ENCODE results near the gene CLCN3. TPM values are rescaled to one million over a fixed set of nuclear protein-coding genes. Genes with fewer than 3 reads are reported as not detected.
A peak's percentile ranks its signal among the peaks of the same experiment; 100 is the strongest.
"Not testable (repeated sequence)": the region's sequence is repeated elsewhere in the genome, so short reads cannot be mapped to it uniquely, and the experiment has no call there.

CLCN3 gene
- total RNA-seq, 1 donor from 2014 or later, result 44.8 TPM

- no peaks in the 10 kb centered on the region for H3K27me3 ChIP-seq
- H3K9me3 ChIP-seq (ENCODE audit: low read depth), result no peaks in the 10 kb centered on the region
- H3K9ac ChIP-seq, result peak overlapping the region; percentile 89
- Mint-ChIP-seq H3K27ac (peak overlapping the region; percentile 97), H3K27me3 (ENCODE audit: insufficient read depth, low read depth) (no peaks in the 10 kb centered on the region), H3K36me3 (peaks cover 2% of the 10 kb centered on the region), H3K9me3 (no peaks in the 10 kb centered on the region), H3K4me3 (peak overlapping the region; percentile 93), H3K4me1 (peaks cover 17% of the 10 kb centered on the region)
- H3K4me2 ChIP-seq, result peak overlapping the region; percentile 99
- peaks cover 15% of the 10 kb centered on the region for H3K4me1 ChIP-seq
- peaks cover 8% of the 10 kb centered on the region for H3F3A ChIP-seq (ENCODE audit: low read depth)
- TF ChIP-seq EZH2phosphoT487 (IDR thresholded peaks at IDR 0.05) (no peak), CTCF (IDR thresholded peaks at IDR 0.05) (no peak), EZH2 (IDR thresholded peaks at IDR 0.05) (no peak)
- peak overlapping the region; percentile 85 for H3K4me3 ChIP-seq
- H3K79me2 ChIP-seq (ENCODE audit: low read depth), result peaks cover 55% of the 10 kb centered on the region
- peak overlapping the region; percentile 87 for H3K27ac ChIP-seq
- H3K36me3 ChIP-seq, result no peaks in the 10 kb centered on the region
- peaks cover 10% of the 10 kb centered on the region for H4K20me1 ChIP-seq (ENCODE audit: low read depth)
- peak overlapping the region; percentile 71 for H2AFZ ChIP-seq (replicated peaks)
- DNase-seq (ENCODE audit: low spot score), result peak; percentile 40
These were observed 486 bp downstream of the CLCN3 start for GRCh38 chr4:169620880-169621248.

- Mint-ChIP-seq H3K4me1 (peaks cover 17% of the 10 kb centered on the region), H3K9me3 (no peaks in the 10 kb centered on the region), H3K4me3 (peak overlapping the region; percentile 93), H3K27ac (peak overlapping the region; percentile 62), H3K27me3 (ENCODE audit: insufficient read depth, low read depth) (no peaks in the 10 kb centered on the region), H3K36me3 (peaks cover 2% of the 10 kb centered on the region)
- peaks cover 15% of the 10 kb centered on the region for H3K4me1 ChIP-seq
- no peak for DNase-seq (ENCODE audit: low spot score)
- no peaks in the 10 kb centered on the region for H3K36me3 ChIP-seq
- no peak overlapping the region for H2AFZ ChIP-seq (replicated peaks)
- H3F3A ChIP-seq (ENCODE audit: low read depth), result peaks cover 8% of the 10 kb centered on the region
- peak overlapping the region; percentile 99 for H3K4me2 ChIP-seq
- no peaks in the 10 kb centered on the region for H3K27me3 ChIP-seq
- TF ChIP-seq EZH2phosphoT487 (IDR thresholded peaks at IDR 0.05) (no peak), EZH2 (IDR thresholded peaks at IDR 0.05) (no peak), CTCF (IDR thresholded peaks at IDR 0.05) (no peak)
- H3K4me3 ChIP-seq, result peak overlapping the region; percentile 85
- H3K9ac ChIP-seq, result peak overlapping the region; percentile 89
- H4K20me1 ChIP-seq (ENCODE audit: low read depth), result peaks cover 20% of the 10 kb centered on the region
- H3K27ac ChIP-seq, result no peak overlapping the region
- H3K9me3 ChIP-seq (ENCODE audit: low read depth), result no peaks in the 10 kb centered on the region
- peaks cover 65% of the 10 kb centered on the region for H3K79me2 ChIP-seq (ENCODE audit: low read depth)
These were observed 1.5 kb downstream of the CLCN3 start for GRCh38 chr4:169621731-169622492.

GRCh38 chr4:169622566-169622965, 2.2 kb downstream of the CLCN3 start:
- peaks cover 72% of the 10 kb centered on the region for H3K79me2 ChIP-seq (ENCODE audit: low read depth)
- peaks cover 26% of the 10 kb centered on the region for H4K20me1 ChIP-seq (ENCODE audit: low read depth)
- Mint-ChIP-seq H3K36me3 (peaks cover 2% of the 10 kb centered on the region), H3K4me1 (peaks cover 17% of the 10 kb centered on the region), H3K27me3 (ENCODE audit: insufficient read depth, low read depth) (no peaks in the 10 kb centered on the region), H3K27ac (no peak overlapping the region), H3K4me3 (peak overlapping the region; percentile 93), H3K9me3 (no peaks in the 10 kb centered on the region)
- H3K4me3 ChIP-seq, result peak overlapping the region; percentile 85
- DNase-seq (ENCODE audit: low spot score), result no peak
- no peak overlapping the region for H2AFZ ChIP-seq (replicated peaks)
- no peaks in the 10 kb centered on the region for H3K36me3 ChIP-seq
- TF ChIP-seq EZH2phosphoT487 (IDR thresholded peaks at IDR 0.05) (no peak), EZH2 (IDR thresholded peaks at IDR 0.05) (no peak), CTCF (IDR thresholded peaks at IDR 0.05) (no peak)
- H3K4me2 ChIP-seq, result peak overlapping the region; percentile 99
- H3K9ac ChIP-seq, result no peak overlapping the region
- no peaks in the 10 kb centered on the region for H3K27me3 ChIP-seq
- peaks cover 8% of the 10 kb centered on the region for H3F3A ChIP-seq (ENCODE audit: low read depth)
- H3K27ac ChIP-seq, result no peak overlapping the region
- H3K4me1 ChIP-seq, result peaks cover 15% of the 10 kb centered on the region
- no peaks in the 10 kb centered on the region for H3K9me3 ChIP-seq (ENCODE audit: low read depth)

- not testable (repeated sequence) for H3K9me3 ChIP-seq (ENCODE audit: low read depth); H3K9me3 Mint-ChIP-seq; H3K27me3 Mint-ChIP-seq (ENCODE audit: insufficient read depth, low read depth); H3K36me3 ChIP-seq; H3K36me3 Mint-ChIP-seq; H3K27ac ChIP-seq; H3K27me3 ChIP-seq; DNase-seq (ENCODE audit: low spot score); H3K4me3 Mint-ChIP-seq; H3K27ac Mint-ChIP-seq; H3K4me2 ChIP-seq; H3K9ac ChIP-seq; H2AFZ ChIP-seq (replicated peaks); H3F3A ChIP-seq (ENCODE audit: low read depth); H3K4me3 ChIP-seq
- H3K4me1 Mint-ChIP-seq, result peaks cover 17% of the 10 kb centered on the region
- Histone ChIP-seq H4K20me1 (ENCODE audit: low read depth) (peaks cover 30% of the 10 kb centered on the region), H3K79me2 (ENCODE audit: low read depth) (peaks cover 86% of the 10 kb centered on the region), H3K4me1 (peaks cover 15% of the 10 kb centered on the region)
These were observed 3.6 kb downstream of the CLCN3 start for GRCh38 chr4:169624012-169624411.
